K562 (cell line): Measurements from ENCODE around the gene AGPAT2.

Experiments used
- CTCF ChIP-seq, 3 experiments: IDR thresholded peaks in 2 of 3; conservative IDR thresholded peaks in 1 of 3; 2 replicates each; pipeline ENCODE4 v1.5.1; 2011 to 2012; ENCODE audit warnings: low read length in 3 of 3, mild to moderate bottlenecking in 3 of 3, control low read depth in 2 of 3, improper control_type of control experiment in 1 of 3, inconsistent platforms in 1 of 3, low read depth in 1 of 3, mixed read lengths in 1 of 3, moderate library complexity in 1 of 3; ENCODE audit not compliant: insufficient read depth in 2 of 3
- ELF4 ChIP-seq: fragments of 450-650 bp; formaldehyde crosslinking; IDR thresholded peaks from 2 replicates; pipeline ENCODE4 v1.4.0; 2022; ENCODE audit warnings: missing genetic modification characterization
- GATAD2A ChIP-seq: fragments of 450-650 bp; IDR thresholded peaks from 2 replicates; pipeline ENCODE4 v1.6.1; 2017
- MXI1 ChIP-seq: IDR thresholded peaks from 2 replicates; pipeline ENCODE4 v1.6.1; 2011; ENCODE audit warnings: low read depth, mild to moderate bottlenecking, improper control_type of control experiment, low read length
- NR2C1 ChIP-seq, 2 experiments: fragments of 450-650 bp; IDR thresholded peaks; 2 replicates each; pipeline ENCODE4 v1.6.1; 2017; ENCODE audit warnings: mild to moderate bottlenecking in 2 of 2, antibody characterized with exemption in 1 of 2, inconsistent platforms in 1 of 2, missing compliant biosample characterization in 1 of 2, missing genetic modification characterization in 1 of 2
- POLR2AphosphoS5 ChIP-seq: IDR thresholded peaks from 2 replicates; pipeline ENCODE4 v1.6.1; 2011; ENCODE audit warnings: mild to moderate bottlenecking, low read depth, low read length, moderate library complexity; ENCODE audit not compliant: control insufficient read depth, insufficient read depth
- RAD21 ChIP-seq, 2 experiments: fragments of 250-450 bp in 1 of 2; fragments of 450-650 bp in 1 of 2; sonication (Bioruptor Pico) in 1 of 2; formaldehyde crosslinking in 1 of 2; IDR thresholded peaks in 1 of 2; conservative IDR thresholded peaks in 1 of 2; 2 replicates each; pipeline versions ENCODE4 v1.4.0 to v1.8.0; 2020 to 2022; ENCODE audit warnings: mild to moderate bottlenecking in 2 of 2, moderate library complexity in 1 of 2
- ZNF384 ChIP-seq: IDR thresholded peaks from 2 replicates; pipeline ENCODE4 v1.6.1; 2012; ENCODE audit warnings: low read depth, low read length, improper control_type of control experiment
- TF ChIP-seq, protein P1 (sequence below): fragments of 150-350 bp; conservative IDR thresholded peaks from 2 replicates; pipeline ENCODE4 v1.6.1; 2014; ENCODE audit warnings: low read length

- TF ChIP-seq GATAD2A (no peak), CTCF (IDR thresholded peaks at IDR 0.05 in 2 of 3, conservative IDR thresholded peaks at IDR 0.05 in 1 of 3; ENCODE audit: insufficient read depth in 2 of 3, low read depth in 1 of 3, low read length in 3 of 3) (no peak), POLR2AphosphoS5 (no peak), MXI1 (no peak), RAD21 (CRISPR knock-in tag; conservative IDR thresholded peaks at IDR 0.05 in 1 of 2, IDR thresholded peaks at IDR 0.05 in 1 of 2) (no peak), NR2C1 (IDR thresholded peaks at IDR 0.05) (no peak), NR2C1 (tag; IDR thresholded peaks at IDR 0.05) (no peak), ELF4 (CRISPR knock-in tag) (no peak), ZNF384 (no peak)
- TF ChIP-seq, protein P1, sequence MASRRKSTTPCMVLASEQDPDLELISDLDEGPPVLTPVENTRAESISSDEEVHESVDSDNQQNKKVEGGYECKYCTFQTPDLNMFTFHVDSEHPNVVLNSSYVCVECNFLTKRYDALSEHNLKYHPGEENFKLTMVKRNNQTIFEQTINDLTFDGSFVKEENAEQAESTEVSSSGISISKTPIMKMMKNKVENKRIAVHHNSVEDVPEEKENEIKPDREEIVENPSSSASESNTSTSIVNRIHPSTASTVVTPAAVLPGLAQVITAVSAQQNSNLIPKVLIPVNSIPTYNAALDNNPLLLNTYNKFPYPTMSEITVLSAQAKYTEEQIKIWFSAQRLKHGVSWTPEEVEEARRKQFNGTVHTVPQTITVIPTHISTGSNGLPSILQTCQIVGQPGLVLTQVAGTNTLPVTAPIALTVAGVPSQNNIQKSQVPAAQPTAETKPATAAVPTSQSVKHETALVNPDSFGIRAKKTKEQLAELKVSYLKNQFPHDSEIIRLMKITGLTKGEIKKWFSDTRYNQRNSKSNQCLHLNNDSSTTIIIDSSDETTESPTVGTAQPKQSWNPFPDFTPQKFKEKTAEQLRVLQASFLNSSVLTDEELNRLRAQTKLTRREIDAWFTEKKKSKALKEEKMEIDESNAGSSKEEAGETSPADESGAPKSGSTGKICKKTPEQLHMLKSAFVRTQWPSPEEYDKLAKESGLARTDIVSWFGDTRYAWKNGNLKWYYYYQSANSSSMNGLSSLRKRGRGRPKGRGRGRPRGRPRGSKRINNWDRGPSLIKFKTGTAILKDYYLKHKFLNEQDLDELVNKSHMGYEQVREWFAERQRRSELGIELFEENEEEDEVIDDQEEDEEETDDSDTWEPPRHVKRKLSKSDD, result no peak
Observed at GRCh38 chr9:136722093-136722968, 35.1 kb upstream of the AGPAT2 start.
